Neural cell (in vitro differentiated cells): Measurements from ENCODE around the gene SARS2.

Experiments used
- CTCF ChIP-seq: fragments of 450-650 bp; IDR thresholded peaks from 2 replicates; pipeline ENCODE4 v1.5.1; 2014; ENCODE audit warnings: antibody characterized with exemption, mild to moderate bottlenecking, moderate library complexity; ENCODE audit not compliant: poor library complexity, severe bottlenecking
- EP300 ChIP-seq: fragments of 450-650 bp; conservative IDR thresholded peaks from 2 replicates; pipeline ENCODE4 v1.6.1; 2014; ENCODE audit warnings: antibody characterized with exemption, mild to moderate bottlenecking, moderate library complexity; ENCODE audit not compliant: poor library complexity, severe bottlenecking
- EZH2 ChIP-seq: fragments of 200-600, 300-800 bp; shearing (Covaris generic), sonication (generic); IDR thresholded peaks from 2 replicates; pipeline ENCODE4 v1.6.1; 2014; ENCODE audit warnings: antibody characterized with exemption, low read length, borderline replicate concordance, mild to moderate bottlenecking; ENCODE audit not compliant: insufficient read depth, poor library complexity, severe bottlenecking
- MXI1 ChIP-seq: fragments of 450-650 bp; conservative IDR thresholded peaks from 2 replicates; pipeline ENCODE4 v1.6.1; 2014; ENCODE audit warnings: antibody characterized with exemption, mild to moderate bottlenecking; ENCODE audit not compliant: poor library complexity, severe bottlenecking
- POLR2AphosphoS5 ChIP-seq: IDR thresholded peaks from 2 replicates; pipeline ENCODE4 v1.6.1; 2012
- RAD21 ChIP-seq: fragments of 450-650 bp; conservative IDR thresholded peaks from 2 replicates; pipeline ENCODE4 v1.6.1; 2014; ENCODE audit warnings: antibody characterized with exemption, mild to moderate bottlenecking, moderate library complexity
- SMC3 ChIP-seq: fragments of 450-650 bp; conservative IDR thresholded peaks from 2 replicates; pipeline ENCODE4 v1.6.1; 2014; ENCODE audit warnings: antibody characterized with exemption, mild to moderate bottlenecking, moderate library complexity; ENCODE audit not compliant: poor library complexity
- TAF1 ChIP-seq: IDR thresholded peaks from 2 replicates; pipeline ENCODE4 v1.6.1; 2012; ENCODE audit warnings: low read depth
- TF ChIP-seq, protein P1 (sequence below): IDR thresholded peaks from 2 replicates; pipeline ENCODE4 v1.6.1; 2012; ENCODE audit warnings: borderline replicate concordance

GRCh38 chr19:38913958-38914357, 16.6 kb downstream of the SARS2 start:
- TF ChIP-seq CTCF (no peak), EZH2 (no peak), TAF1 (no peak), POLR2AphosphoS5 (no peak), SMC3 (no peak), RAD21 (no peak), EP300 (no peak), MXI1 (no peak)
- TF ChIP-seq, protein P1, sequence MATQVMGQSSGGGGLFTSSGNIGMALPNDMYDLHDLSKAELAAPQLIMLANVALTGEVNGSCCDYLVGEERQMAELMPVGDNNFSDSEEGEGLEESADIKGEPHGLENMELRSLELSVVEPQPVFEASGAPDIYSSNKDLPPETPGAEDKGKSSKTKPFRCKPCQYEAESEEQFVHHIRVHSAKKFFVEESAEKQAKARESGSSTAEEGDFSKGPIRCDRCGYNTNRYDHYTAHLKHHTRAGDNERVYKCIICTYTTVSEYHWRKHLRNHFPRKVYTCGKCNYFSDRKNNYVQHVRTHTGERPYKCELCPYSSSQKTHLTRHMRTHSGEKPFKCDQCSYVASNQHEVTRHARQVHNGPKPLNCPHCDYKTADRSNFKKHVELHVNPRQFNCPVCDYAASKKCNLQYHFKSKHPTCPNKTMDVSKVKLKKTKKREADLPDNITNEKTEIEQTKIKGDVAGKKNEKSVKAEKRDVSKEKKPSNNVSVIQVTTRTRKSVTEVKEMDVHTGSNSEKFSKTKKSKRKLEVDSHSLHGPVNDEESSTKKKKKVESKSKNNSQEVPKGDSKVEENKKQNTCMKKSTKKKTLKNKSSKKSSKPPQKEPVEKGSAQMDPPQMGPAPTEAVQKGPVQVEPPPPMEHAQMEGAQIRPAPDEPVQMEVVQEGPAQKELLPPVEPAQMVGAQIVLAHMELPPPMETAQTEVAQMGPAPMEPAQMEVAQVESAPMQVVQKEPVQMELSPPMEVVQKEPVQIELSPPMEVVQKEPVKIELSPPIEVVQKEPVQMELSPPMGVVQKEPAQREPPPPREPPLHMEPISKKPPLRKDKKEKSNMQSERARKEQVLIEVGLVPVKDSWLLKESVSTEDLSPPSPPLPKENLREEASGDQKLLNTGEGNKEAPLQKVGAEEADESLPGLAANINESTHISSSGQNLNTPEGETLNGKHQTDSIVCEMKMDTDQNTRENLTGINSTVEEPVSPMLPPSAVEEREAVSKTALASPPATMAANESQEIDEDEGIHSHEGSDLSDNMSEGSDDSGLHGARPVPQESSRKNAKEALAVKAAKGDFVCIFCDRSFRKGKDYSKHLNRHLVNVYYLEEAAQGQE = no peak
